DMS 273 (cell line): ENCODE measurements around the gene KRT85.

Experiments
- DNase-seq: peaks from one replicate; lab custom pipeline; 2025; ENCODE audit not compliant: unreplicated experiment; lab: John Stamatoyannopoulos, UW

KRT85 gene

GRCh38 chr12:52395761-52396434 is 28.6 kb upstream of the KRT85 start:
- peak; percentile 37 for DNase-seq

GRCh38 chr12:52394836-52395405 is 27.6 kb upstream of the KRT85 start:
- DNase-seq = no peak

DNA sequence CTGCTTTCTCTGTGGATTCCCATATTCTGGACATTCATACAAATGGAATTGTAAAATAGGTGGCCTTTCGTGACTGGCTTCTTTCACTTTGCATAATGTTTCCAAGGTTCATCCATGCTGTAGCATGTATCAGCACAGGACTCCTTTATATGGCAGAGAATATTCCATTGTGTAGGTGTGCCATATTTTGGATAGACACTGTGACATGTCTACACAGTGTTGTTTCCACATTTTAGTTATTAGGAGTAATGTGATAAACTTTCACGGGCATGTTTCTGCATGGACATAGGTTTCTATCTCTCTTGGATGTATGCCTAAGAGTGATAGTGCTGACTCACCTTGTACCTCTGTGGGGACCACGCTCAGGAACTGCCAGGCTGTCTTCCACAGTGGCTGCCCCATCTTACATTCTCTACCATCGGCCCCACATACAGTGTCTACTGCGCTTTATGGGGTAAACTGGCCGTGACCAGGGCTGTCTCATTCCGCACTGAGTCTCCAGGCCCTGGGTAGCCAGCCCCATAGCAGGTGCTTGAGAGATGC is 25.3 kb upstream of the KRT85 start:
- no peak for DNase-seq

DNA sequence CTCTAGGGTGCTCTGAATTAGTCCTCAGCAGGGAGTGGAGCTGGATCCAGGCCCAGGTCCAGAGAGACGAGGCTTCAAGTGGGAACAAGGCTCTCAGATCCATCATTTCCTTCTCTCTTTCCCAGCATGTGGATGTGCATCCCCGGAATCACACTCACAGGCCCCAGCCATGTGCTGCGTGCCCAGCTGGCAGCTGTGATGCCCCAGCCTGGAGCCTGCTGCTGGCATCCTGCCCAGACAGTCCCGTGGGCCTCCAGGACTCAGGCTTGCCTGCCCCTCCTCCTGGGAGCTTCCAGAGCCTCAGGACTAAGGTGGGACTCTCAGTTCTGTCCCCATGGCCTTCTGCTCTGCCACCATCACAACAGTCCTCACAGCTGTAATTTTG is 24.3 kb upstream of the KRT85 start:
- DNase-seq = peak; percentile 89

DNA sequence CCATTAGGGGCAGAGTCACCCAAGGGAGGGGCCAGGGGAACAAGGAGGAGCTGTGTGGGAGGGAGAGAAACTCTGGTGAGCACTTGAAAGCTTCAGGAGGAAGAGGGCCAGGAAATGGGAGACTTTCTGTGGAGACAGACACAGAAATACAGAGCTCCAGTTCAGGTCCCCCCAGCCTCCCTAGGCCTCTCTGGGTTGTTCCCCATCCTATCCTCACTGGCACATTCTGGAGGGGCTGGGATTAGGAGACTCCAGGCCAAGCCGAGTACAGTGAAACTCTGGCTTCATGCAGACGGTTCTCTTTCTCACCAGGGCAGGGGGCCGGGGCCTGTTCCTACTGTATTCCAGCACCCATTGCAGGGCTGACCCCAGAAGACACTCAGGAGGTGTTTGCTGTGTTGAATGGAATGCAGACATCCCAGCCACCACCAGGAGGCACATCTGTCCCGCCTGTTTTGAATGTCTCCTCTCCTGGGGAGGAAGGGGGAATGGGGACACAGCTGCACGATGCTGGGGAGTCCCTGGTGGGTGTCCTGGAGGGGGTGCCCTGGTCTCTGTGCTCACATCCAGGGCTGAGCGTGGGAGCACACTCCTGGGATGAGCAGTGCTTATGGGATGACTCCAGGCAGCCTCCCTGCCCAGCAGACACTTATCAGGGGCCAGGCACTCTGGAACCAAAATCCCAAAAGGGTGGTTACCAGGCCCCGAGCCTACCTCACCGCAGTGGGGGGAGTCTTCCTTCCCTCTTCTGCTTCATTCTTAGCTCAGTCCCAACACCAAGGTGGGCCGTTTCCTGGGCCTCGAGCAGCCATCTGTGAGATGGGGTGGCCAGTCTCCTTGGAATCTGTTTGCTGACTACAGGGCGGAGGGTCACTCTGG is 23.7 kb upstream of the KRT85 start:
- DNase-seq = peak; percentile 56

DNA sequence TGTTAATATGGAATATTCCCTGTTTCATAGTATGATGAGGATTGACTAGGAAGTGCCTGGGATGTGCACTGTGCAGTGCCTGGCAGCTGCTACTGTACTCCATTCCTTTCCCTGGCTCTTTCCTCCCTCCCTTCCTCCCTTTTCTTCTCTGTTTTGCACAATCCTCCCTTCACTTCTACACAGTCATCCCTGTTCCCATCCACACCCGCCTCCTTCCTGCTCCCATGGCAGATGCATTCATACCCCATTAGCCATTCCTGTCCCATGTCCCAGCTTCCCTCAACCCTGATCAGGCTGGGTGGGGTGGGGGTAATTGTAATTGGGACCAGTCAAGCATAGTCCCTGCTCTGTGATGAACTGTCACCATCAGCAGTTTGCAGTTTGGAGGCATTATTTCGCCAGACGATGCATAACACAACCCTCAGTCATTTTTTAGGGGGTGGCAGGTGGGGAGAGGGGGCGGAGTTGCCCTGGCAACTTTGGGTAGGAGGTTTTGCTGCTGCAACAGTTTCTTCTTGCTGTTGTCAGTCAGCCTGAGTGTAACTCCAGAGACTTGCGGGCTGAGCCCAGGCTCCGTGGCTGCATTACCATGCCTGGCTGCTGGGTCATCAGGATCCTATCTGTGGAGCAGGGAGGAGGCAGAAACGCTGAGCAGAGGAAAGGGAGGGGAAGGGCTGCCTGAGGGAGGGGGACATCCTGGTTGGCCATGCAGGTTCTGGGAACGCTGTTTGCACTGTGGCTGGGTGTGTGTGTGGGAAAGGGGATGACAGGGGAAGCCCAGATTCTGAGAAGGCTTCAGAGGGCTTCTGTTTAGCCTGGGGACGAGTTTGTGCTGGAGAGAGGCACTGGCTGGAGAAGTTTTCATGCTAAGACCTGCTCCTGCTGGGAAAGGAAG is 22.3 kb upstream of the KRT85 start:
- DNase-seq = no peak

- DNase-seq = no peak
These were observed 20.6 kb upstream of the KRT85 start for GRCh38 chr12:52387859-52388258.

- DNase-seq = no peak
These were observed 18.0 kb upstream of the KRT85 start, which contains the start of gene KRT84 for GRCh38 chr12:52385226-52385702. KRT84 (minus strand) TSS chr12:52385652; CDS start chr12:52385585, 67 bp downstream.

- DNase-seq = no peak
These were observed 16.1 kb upstream of the KRT85 start for GRCh38 chr12:52383331-52383730.

DNA sequence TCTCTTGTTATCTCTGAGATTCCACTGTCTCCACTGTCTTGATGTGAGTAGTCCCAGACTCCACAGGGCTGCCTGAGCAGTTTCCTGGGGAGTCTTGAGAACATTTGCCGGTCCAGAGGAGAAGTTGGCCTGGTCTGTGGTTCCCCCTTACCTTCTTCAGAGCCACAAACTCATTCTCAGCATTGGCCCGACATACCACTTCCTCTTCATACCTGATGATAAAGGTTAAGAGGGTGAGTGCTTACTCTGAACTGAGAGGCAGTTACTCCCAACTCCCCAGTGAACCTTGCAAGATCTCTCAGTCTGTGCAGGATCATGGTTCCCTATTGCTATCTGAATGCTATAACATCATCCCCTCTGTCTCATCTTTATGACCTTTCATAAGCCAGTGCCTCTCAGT is 15.6 kb upstream of the KRT85 start:
- no peak for DNase-seq

- no peak for DNase-seq
These were observed 13.9 kb upstream of the KRT85 start for GRCh38 chr12:52381206-52381605.

DNA sequence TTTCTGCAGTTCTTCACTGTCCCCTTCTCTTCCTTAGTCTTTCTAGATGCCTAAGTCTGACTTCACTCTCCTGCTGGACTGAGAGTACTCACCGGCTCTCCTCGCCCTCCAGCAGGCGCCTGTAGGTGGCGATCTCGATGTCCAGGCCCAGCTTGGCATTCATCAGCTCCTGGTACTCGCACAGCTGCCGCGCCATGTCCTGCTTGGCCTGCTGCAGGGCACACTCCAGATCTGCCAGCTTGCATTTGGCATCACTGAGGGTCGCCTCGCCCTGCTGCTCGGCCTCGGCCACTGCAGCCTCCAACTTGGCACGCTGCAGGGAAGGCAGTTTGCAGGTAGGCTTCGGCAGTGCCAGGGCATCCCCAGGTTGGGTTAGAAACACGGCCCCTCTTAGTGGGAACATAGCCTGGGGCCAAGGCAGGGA is 13.0 kb upstream of the KRT85 start:
- peak; percentile 63 for DNase-seq

- DNase-seq = no peak
These were observed 12.3 kb upstream of the KRT85 start for GRCh38 chr12:52379536-52379935.

DNA sequence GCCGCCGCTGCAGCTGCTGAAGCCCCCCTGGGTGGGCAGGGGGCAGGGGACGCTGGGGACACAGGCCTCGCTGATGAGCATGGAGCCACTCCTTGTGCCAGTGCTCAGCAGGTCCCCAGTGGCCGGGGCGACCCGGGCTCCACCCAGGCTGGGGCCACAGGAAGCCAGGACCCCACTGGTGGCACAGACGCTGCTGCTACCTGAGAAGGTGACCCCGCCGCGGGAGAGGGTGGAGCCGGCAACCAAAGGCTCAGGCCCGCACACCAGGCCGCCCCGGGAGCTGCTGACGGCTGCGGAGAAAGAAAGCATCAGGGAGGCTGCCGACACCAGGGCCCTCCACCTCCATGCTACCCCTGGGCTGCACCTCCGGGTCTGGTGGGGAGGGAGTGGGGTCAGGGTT is 10.8 kb upstream of the KRT85 start:
- no peak for DNase-seq

- no peak for DNase-seq
These were observed 10.0 kb upstream of the KRT85 start for GRCh38 chr12:52377266-52377665.

DNA sequence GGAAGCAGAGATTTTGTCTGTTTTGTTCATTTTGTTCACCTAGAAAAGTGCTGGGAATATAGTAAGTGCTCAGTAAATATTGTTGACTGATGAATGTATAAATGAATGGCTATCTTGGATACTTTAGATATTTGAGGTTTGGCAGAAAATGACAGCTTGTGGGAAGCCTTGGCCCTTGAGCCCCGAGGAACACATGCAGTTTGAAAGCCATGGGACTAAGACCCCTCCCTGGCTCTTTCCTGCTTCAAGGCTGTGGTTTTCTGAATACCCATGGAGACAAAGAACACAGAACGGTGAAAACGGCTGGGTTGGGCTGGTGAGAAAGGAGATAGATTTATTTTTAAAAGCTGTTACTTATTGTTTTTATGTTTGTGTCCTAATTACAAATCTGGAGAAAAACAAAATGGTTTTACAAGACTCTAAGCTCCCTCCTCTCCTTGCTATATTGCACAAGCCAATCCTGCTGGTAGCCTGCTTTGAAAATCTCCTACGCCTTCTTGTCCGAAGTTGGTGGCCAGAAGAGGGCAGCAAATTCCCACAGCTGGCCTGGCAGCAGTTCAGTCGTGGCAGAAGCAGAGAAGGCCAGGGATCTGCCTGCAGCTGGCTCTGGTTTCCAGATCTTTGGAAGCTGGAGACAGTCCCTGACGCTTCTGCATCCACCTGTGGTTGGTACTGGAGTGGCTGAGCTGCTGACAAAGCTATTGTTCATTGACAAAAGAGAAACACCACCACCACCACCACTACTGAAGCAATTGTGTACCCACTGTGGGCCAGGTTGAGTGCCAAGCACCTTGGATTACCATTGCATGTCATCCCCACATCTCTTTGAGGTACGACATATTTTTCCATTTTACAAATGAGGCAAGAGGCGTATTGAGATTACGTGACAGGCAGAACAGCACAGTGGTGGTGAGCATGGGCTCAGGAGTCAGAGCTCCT is 5.2 kb upstream of the KRT85 start:
- DNase-seq = peak; percentile 84

- DNase-seq = no peak
These were observed 4.4 kb upstream of the KRT85 start for GRCh38 chr12:52371716-52372115.

GRCh38 chr12:52370926-52371608 is 3.8 kb upstream of the KRT85 start:
- DNase-seq = no peak

GRCh38 chr12:52369809-52370208 is 2.5 kb upstream of the KRT85 start:
- DNase-seq = no peak
